SK-N-MC (cell line): ENCODE results near the gene KRT16.

ENCODE experiments used
- EZH2 ChIP-seq: fragments of 200-600 bp; sonication (generic); IDR thresholded peaks from one replicate; pipeline ENCODE4 v1.6.1; 2017; ENCODE audit warnings: antibody characterized with exemption
- FOXP2 ChIP-seq: optimal IDR thresholded peaks from 2 replicates; pipeline ENCODE3; 2011; ENCODE audit warnings: mild to moderate bottlenecking, moderate library complexity; ENCODE audit not compliant: insufficient read depth; ENCODE audit errors: extremely low read length, control extremely low read depth
- POLR2AphosphoS5 ChIP-seq: IDR thresholded peaks from 2 replicates; pipeline ENCODE4 v1.6.1; 2012; ENCODE audit warnings: mild to moderate bottlenecking, low read depth, low read length, borderline replicate concordance

GRCh38 chr17:41647038-41647813 is 34.7 kb upstream of the KRT16 start:
- TF ChIP-seq POLR2AphosphoS5 (no peak), EZH2 (no peak), FOXP2 (no peak)
